GM23248 (cell line): ENCODE results near the gene ITPRID2.

Source experiments
- EZH2 ChIP-seq: fragments of 200-600 bp; sonication (generic); IDR thresholded peaks from 2 replicates; pipeline ENCODE4 v1.6.1; 2018; ENCODE audit warnings: antibody characterized with exemption, mild to moderate bottlenecking; ENCODE audit not compliant: insufficient read depth, poor library complexity, severe bottlenecking
- EZH2phosphoT487 ChIP-seq: fragments of 200-600 bp; sonication (generic); IDR thresholded peaks from 2 replicates; pipeline ENCODE4 v1.6.1; 2018; ENCODE audit warnings: antibody characterized with exemption, moderate library complexity, mild to moderate bottlenecking, low read depth; ENCODE audit not compliant: insufficient read depth

- TF ChIP-seq EZH2 (no peak), EZH2phosphoT487 (no peak)
These were observed 44.9 kb upstream of the ITPRID2 start for GRCh38 chr2:181846399-181847197.
